Neutrophil (primary cell): Measurements from ENCODE around the gene OSTN.

Experiments
- H3K27ac ChIP-seq: fragments of 200-600 bp; sonication (generic); 2 replicates; pipeline ENCODE4 v1.5.1; 2016; ENCODE audit warnings: mild to moderate bottlenecking, moderate library complexity
- H3K27me3 ChIP-seq: fragments of 200-600 bp; sonication (generic); 2 replicates; pipeline ENCODE4 v1.6.0; 2016; ENCODE audit warnings: mild to moderate bottlenecking
- H3K36me3 ChIP-seq: fragments of 200-600 bp; sonication (generic); 2 replicates; pipeline ENCODE4 v1.5.1; 2017
- H3K4me1 ChIP-seq, 2 experiments: fragments of 200-600 bp in 1 of 2; sonication (generic) in 1 of 2; 1 replicate in 1 of 2; 2 replicates in 1 of 2; pipeline versions ENCODE4 v1.5.1 to v1.6.1; 2013 to 2016; ENCODE audit warnings: low read depth in 1 of 2, low read length in 1 of 2, mild to moderate bottlenecking in 1 of 2, moderate library complexity in 1 of 2; ENCODE audit not compliant: control insufficient read depth in 1 of 2, insufficient read depth in 1 of 2
- H3K4me3 ChIP-seq, 2 experiments: fragments of 200-600 bp in 1 of 2; sonication (generic) in 1 of 2; 1 replicate in 1 of 2; 2 replicates in 1 of 2; pipeline ENCODE4 v1.5.1; 2013 to 2016; ENCODE audit warnings: low read depth in 1 of 2, low read length in 1 of 2, mild to moderate bottlenecking in 1 of 2, moderate library complexity in 1 of 2
- H3K9me3 ChIP-seq: fragments of 200-600 bp; sonication (generic); 2 replicates; pipeline ENCODE4 v1.5.1; 2016
- CTCF ChIP-seq: fragments of 200-600 bp; sonication (generic); IDR thresholded peaks from 2 replicates; pipeline ENCODE4 v1.5.1; 2016; ENCODE audit warnings: antibody characterized with exemption

Gene OSTN

GRCh38 chr3:191220908-191221307, 21.9 kb downstream of the OSTN start:
- Histone ChIP-seq H3K36me3 (no peaks in the 10 kb centered on the region), H3K9me3 (no peaks in the 10 kb centered on the region), H3K4me1 (no peaks in the 10 kb centered on the region), H3K4me3 (no peak overlapping the region), H3K27ac (no peak overlapping the region), H3K27me3 (no peaks in the 10 kb centered on the region)
- no peak for TF ChIP-seq CTCF

GRCh38 chr3:191221638-191222037, 22.6 kb downstream of the OSTN start:
- no peaks in the 10 kb centered on the region for H3K4me1 ChIP-seq
- TF ChIP-seq CTCF: no peak
- no peak overlapping the region for H3K4me3 ChIP-seq
- H3K27ac ChIP-seq: no peak overlapping the region
- H3K27me3 ChIP-seq: no peaks in the 10 kb centered on the region
- no peaks in the 10 kb centered on the region for H3K36me3 ChIP-seq
- H3K9me3 ChIP-seq: no peaks in the 10 kb centered on the region

GRCh38 chr3:191227541-191227940, 28.5 kb downstream of the OSTN start:
- H3K4me1 ChIP-seq: no peaks in the 10 kb centered on the region
- no peak overlapping the region for H3K27ac ChIP-seq
- no peaks in the 10 kb centered on the region for H3K27me3 ChIP-seq
- TF ChIP-seq CTCF: no peak
- H3K4me3 ChIP-seq: no peak overlapping the region
- H3K36me3 ChIP-seq: no peaks in the 10 kb centered on the region
- no peaks in the 10 kb centered on the region for H3K9me3 ChIP-seq

- H3K36me3 ChIP-seq: no peaks in the 10 kb centered on the region
- H3K4me1 ChIP-seq: no peaks in the 10 kb centered on the region
- no peaks in the 10 kb centered on the region for H3K27me3 ChIP-seq
- H3K4me3 ChIP-seq: no peak overlapping the region
- no peak overlapping the region for H3K27ac ChIP-seq
- H3K9me3 ChIP-seq: no peaks in the 10 kb centered on the region
- TF ChIP-seq CTCF: no peak
These were observed 35.2 kb downstream of the OSTN start for GRCh38 chr3:191234216-191234615.

- Histone ChIP-seq H3K4me3 (no peak overlapping the region), H3K4me1 (no peaks in the 10 kb centered on the region), H3K27ac (no peak overlapping the region), H3K9me3 (no peaks in the 10 kb centered on the region), H3K27me3 (no peaks in the 10 kb centered on the region), H3K36me3 (no peaks in the 10 kb centered on the region)
- TF ChIP-seq CTCF: no peak
These were observed 36.6 kb downstream of the OSTN start for GRCh38 chr3:191235331-191236314.
